ENCODE data around the gene CHD5.

The CHD5 gene

GRCh38 chr1:6065093-6065858 lies 114.8 kb downstream of the CHD5 start:
- no peak for TF ChIP-seq CTCF (IDR thresholded peaks at IDR 0.05)

GRCh38 chr1:6062670-6063069 lies 117.5 kb downstream of the CHD5 start:
- TF ChIP-seq CTCF (IDR thresholded peaks at IDR 0.05) = no peak

- TF ChIP-seq CTCF (IDR thresholded peaks at IDR 0.05) = no peak
Measured at GRCh38 chr1:6059866-6060265, 120.3 kb downstream of the CHD5 start.

- TF ChIP-seq CTCF (IDR thresholded peaks at IDR 0.05) = no peak
Measured at GRCh38 chr1:6057170-6057845, 122.8 kb downstream of the CHD5 start.

GRCh38 chr1:6056572-6056948 lies 123.6 kb downstream of the CHD5 start:
- no peak for TF ChIP-seq CTCF (IDR thresholded peaks at IDR 0.05)

- no peak for TF ChIP-seq CTCF (IDR thresholded peaks at IDR 0.05)
Measured at GRCh38 chr1:6054596-6054995, 125.5 kb downstream of the CHD5 start.

GRCh38 chr1:6053206-6053546 lies 126.9 kb downstream of the CHD5 start:
- TF ChIP-seq CTCF (IDR thresholded peaks at IDR 0.05) = no peak

All from LNCAP (cell line).